Astrocyte (in vitro differentiated cells and primary cell): ENCODE measurements around the gene TRIM8. TPM values are rescaled to one million over a fixed set of nuclear protein-coding genes. Genes with fewer than 3 reads are reported as not detected.

ENCODE experiments used
- DNase-seq: peaks from one replicate; pipeline ENCODE4 v3.0.0-alpha.2; 2010; ENCODE audit warnings: low read depth
- FAIRE-seq: peaks from 2 replicates; lab custom pipeline; 2011; peaks lifted over from hg19 to GRCh38; lab: Jason Lieb, UNC
- H2AFZ ChIP-seq: 2 replicates; pipeline ENCODE4 v1.6.0; 2012; ENCODE audit warnings: low read depth, low read length, inconsistent platforms
- H3K27ac ChIP-seq: 2 replicates; pipeline ENCODE4 v1.5.1; 2011; ENCODE audit warnings: low read depth, low read length, inconsistent platforms
- H3K27me3 ChIP-seq: 2 replicates; pipeline ENCODE4 v1.6.0; 2011; ENCODE audit warnings: low read length, inconsistent platforms; ENCODE audit not compliant: insufficient read depth
- H3K36me3 ChIP-seq: 2 replicates; pipeline ENCODE4 v1.5.1; 2011; ENCODE audit warnings: low read length, inconsistent platforms; ENCODE audit not compliant: insufficient read depth
- H3K4me1 ChIP-seq: 2 replicates; pipeline ENCODE4 v1.5.1; 2011; ENCODE audit warnings: low read length, inconsistent platforms; ENCODE audit not compliant: insufficient read depth
- H3K4me2 ChIP-seq: 2 replicates; pipeline ENCODE4 v1.6.0; 2012; ENCODE audit warnings: low read length, inconsistent platforms
- H3K4me3 ChIP-seq: 2 replicates; pipeline ENCODE4 v1.5.1; 2011; ENCODE audit warnings: low read depth, mild to moderate bottlenecking, low read length, inconsistent platforms; ENCODE audit not compliant: insufficient read depth
- H3K79me2 ChIP-seq: 2 replicates; pipeline ENCODE4 v1.6.0; 2012; ENCODE audit warnings: mild to moderate bottlenecking, low read length, inconsistent platforms; ENCODE audit not compliant: insufficient read depth
- H3K9ac ChIP-seq: 2 replicates; pipeline ENCODE4 v1.6.0; 2012; ENCODE audit warnings: mild to moderate bottlenecking, low read length, inconsistent platforms
- H3K9me3 ChIP-seq: 2 replicates; pipeline ENCODE4 v1.5.1; 2012; ENCODE audit warnings: low read depth, mild to moderate bottlenecking, low read length, inconsistent platforms; ENCODE audit not compliant: insufficient read depth
- H4K20me1 ChIP-seq: 2 replicates; pipeline ENCODE4 v1.6.0; 2012; ENCODE audit warnings: low read length, inconsistent platforms; ENCODE audit not compliant: insufficient read depth
- H3K27ac Mint-ChIP-seq: one replicate; pipeline ENCODE4 v1.8.0; 2021; ENCODE audit warnings: mild to moderate bottlenecking, mixed read lengths; ENCODE audit not compliant: unreplicated experiment
- H3K27me3 Mint-ChIP-seq: one replicate; pipeline ENCODE4 v1.8.0; 2021; ENCODE audit warnings: low read depth, mixed read lengths; ENCODE audit not compliant: unreplicated experiment
- H3K36me3 Mint-ChIP-seq: one replicate; pipeline ENCODE4 v1.8.0; 2021; ENCODE audit warnings: low read depth, mixed read lengths; ENCODE audit not compliant: unreplicated experiment
- H3K4me1 Mint-ChIP-seq: one replicate; pipeline ENCODE4 v1.8.0; 2021; ENCODE audit warnings: low read depth, mixed read lengths; ENCODE audit not compliant: unreplicated experiment
- H3K4me3 Mint-ChIP-seq: one replicate; pipeline ENCODE4 v1.8.0; 2021; ENCODE audit warnings: mild to moderate bottlenecking, moderate library complexity, mixed read lengths; ENCODE audit not compliant: unreplicated experiment
- H3K9me3 Mint-ChIP-seq: one replicate; pipeline ENCODE4 v1.8.0; 2021; ENCODE audit warnings: mild to moderate bottlenecking, mixed read lengths; ENCODE audit not compliant: unreplicated experiment
- CTCF ChIP-seq: IDR thresholded peaks from 2 replicates; pipeline ENCODE4 v1.5.1; 2011; ENCODE audit warnings: low read depth, mild to moderate bottlenecking, inconsistent platforms, low read length, moderate library complexity; ENCODE audit not compliant: insufficient read depth
- EZH2 ChIP-seq: IDR thresholded peaks from 2 replicates; pipeline ENCODE4 v1.6.1; 2012; ENCODE audit warnings: mild to moderate bottlenecking, low read length, inconsistent platforms; ENCODE audit not compliant: insufficient read depth
- total RNA-seq: library from RNA; stranded (reverse); gene quantifications from 2 replicates; pipeline ENCODE4 v1.2.1, GENCODE V29; 2021

TRIM8 gene
- total RNA-seq, 1 donor from 2014 or later, result 117 TPM

- Histone ChIP-seq H3K4me2 (peak overlapping the region; percentile 25), H3K4me3 (no peak overlapping the region), H3K9ac (no peak overlapping the region), H3K36me3 (peaks cover 26% of the 10 kb centered on the region), H3K4me1 (peaks cover 43% of the 10 kb centered on the region), H3K9me3 (no peaks in the 10 kb centered on the region), H4K20me1 (peaks cover 98% of the 10 kb centered on the region), H2AFZ (no peak overlapping the region), H3K79me2 (peaks cover 92% of the 10 kb centered on the region), H3K27ac (no peak overlapping the region), H3K27me3 (no peaks in the 10 kb centered on the region)
- no peaks in the 10 kb centered on the region for H3K9me3 Mint-ChIP-seq
- no peak for FAIRE-seq
- peaks cover 48% of the 10 kb centered on the region for H3K4me1 Mint-ChIP-seq
- H3K27ac Mint-ChIP-seq, result no peak overlapping the region
- H3K27me3 Mint-ChIP-seq, result no peaks in the 10 kb centered on the region
- TF ChIP-seq EZH2, result no peak
- no peak for TF ChIP-seq CTCF
- H3K36me3 Mint-ChIP-seq, result peaks cover 15% of the 10 kb centered on the region
- peak overlapping the region; percentile 14 for H3K4me3 Mint-ChIP-seq
- DNase-seq, result no peak
Observed at GRCh38 chr10:102650655-102651454, 6.6 kb downstream of the TRIM8 start.

- no peak for FAIRE-seq
- Mint-ChIP-seq H3K27ac (peak overlapping the region; percentile 53), H3K4me1 (peaks cover 48% of the 10 kb centered on the region), H3K27me3 (no peaks in the 10 kb centered on the region), H3K9me3 (no peaks in the 10 kb centered on the region), H3K36me3 (peaks cover 15% of the 10 kb centered on the region), H3K4me3 (no peak overlapping the region)
- Histone ChIP-seq H3K27ac (no peak overlapping the region), H4K20me1 (peaks cover 99% of the 10 kb centered on the region), H3K4me2 (no peak overlapping the region), H3K27me3 (no peaks in the 10 kb centered on the region), H2AFZ (no peak overlapping the region), H3K9me3 (no peaks in the 10 kb centered on the region), H3K9ac (no peak overlapping the region), H3K4me3 (no peak overlapping the region), H3K79me2 (peaks cover 85% of the 10 kb centered on the region), H3K4me1 (peaks cover 37% of the 10 kb centered on the region), H3K36me3 (peaks cover 30% of the 10 kb centered on the region)
- DNase-seq, result no peak
- TF ChIP-seq CTCF, result no peak
- TF ChIP-seq EZH2, result no peak
Observed at GRCh38 chr10:102651455-102652169, 7.3 kb downstream of the TRIM8 start.
